ENCODE results near the gene CDH4.
"Not testable (repeated sequence)": the region's sequence is repeated elsewhere in the genome, so short reads cannot be mapped to it uniquely, and the experiment has no call there.

The CDH4 gene

DNA sequence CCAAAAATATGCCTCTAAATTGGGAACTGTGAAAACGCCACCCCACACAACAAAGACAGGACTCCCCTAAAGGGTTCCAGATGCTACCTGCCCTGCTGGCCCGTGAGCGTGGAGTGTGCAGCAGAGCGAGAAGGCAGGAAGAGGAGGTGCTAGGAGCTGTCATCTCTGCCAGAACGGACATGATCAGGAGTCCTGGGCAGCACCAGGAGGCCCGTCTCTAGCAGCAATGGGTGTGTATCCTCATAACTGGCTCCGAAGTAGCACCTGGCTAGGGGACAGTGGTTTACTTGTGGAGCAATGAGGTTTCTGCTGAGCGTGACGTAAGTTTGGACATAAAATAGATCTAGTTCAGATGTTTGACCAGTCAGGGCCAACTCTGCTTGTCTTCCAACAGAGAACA is 226.0 kb downstream of the CDH4 start:
- peak overlapping the region; percentile 20 for H2AK5ac ChIP-seq (ENCODE audit: low read length)
- H3K9ac ChIP-seq (ENCODE audit: low read length), result no peak overlapping the region
- H2BK15ac ChIP-seq (replicated peaks; ENCODE audit: low read depth), result no peak overlapping the region
- no peaks in the 10 kb centered on the region for H3K36me3 ChIP-seq (ENCODE audit: control insufficient read depth, insufficient read depth, low read length)
- H3K18ac ChIP-seq (ENCODE audit: low read length), result no peak overlapping the region
- no peak overlapping the region for H4K8ac ChIP-seq (ENCODE audit: low read depth, low read length)
- no CpG with 5 or more reads among the region's 9 CpGs for WGBS (ENCODE audit: extremely low coverage, insufficient coverage, low lambda C conversion rate)
- no peak overlapping the region for H3K56ac ChIP-seq (ENCODE audit: low read length)
- no peak overlapping the region for H3K23ac ChIP-seq (ENCODE audit: low read length)
- no peak overlapping the region for H4K5ac ChIP-seq (ENCODE audit: low read length)
- no peak overlapping the region for H2BK5ac ChIP-seq (ENCODE audit: low read length)
- no peak overlapping the region for H3K27ac ChIP-seq (ENCODE audit: low read depth, low read length)
- H2BK120ac ChIP-seq (ENCODE audit: low read depth, low read length), result no peak overlapping the region
- no peak overlapping the region for H3K4me2 ChIP-seq (ENCODE audit: low read length)
- DNase-seq, result no peak
- H3K4me1 ChIP-seq (ENCODE audit: control insufficient read depth, low read depth, low read length), result no peaks in the 10 kb centered on the region
- no peak overlapping the region for H3K4me3 ChIP-seq (ENCODE audit: low read length)
- H3K4ac ChIP-seq (ENCODE audit: low read depth, low read length), result no peak overlapping the region
- no peaks in the 10 kb centered on the region for H3K79me2 ChIP-seq (ENCODE audit: control insufficient read depth, insufficient read depth, low read length)
- H3K27me3 ChIP-seq (ENCODE audit: insufficient read depth, low read length, poor library complexity), result no peaks in the 10 kb centered on the region
- H3K79me1 ChIP-seq (ENCODE audit: low read length), result no peaks in the 10 kb centered on the region

DNA sequence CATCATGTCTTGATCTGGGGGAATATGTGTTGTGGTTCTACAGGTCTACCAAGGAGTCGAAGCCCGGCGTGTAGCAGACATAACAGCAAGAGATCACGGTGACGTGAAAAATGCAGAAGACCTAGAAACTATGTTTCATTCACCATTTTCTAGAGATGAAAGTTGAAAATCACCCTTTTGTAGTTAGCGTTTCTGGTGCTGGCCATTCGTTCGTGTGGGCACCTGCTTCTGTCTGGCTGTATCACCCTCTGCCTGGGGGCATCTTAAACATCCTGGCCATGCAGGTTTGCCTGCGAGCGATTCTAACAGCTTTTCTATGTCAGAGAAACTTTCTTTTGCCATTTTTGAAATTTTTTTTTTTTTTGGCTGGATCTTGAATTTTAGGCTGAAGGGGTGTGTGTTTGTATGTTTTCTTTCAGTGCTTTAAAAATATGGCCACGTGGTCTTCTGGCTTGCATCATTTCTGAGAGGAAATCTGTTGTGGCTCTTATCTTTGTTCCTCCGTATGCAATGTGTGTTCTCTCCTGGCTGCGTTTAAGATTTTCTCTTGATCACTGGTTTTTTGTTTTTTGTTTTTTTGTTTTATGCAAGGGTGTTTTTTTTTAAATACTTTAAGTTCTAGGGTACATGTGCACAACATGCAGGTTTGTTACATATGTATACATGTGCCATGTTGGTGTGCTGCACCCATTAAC is 226.7 kb downstream of the CDH4 start:
- Histone ChIP-seq H3K4me2 (ENCODE audit: low read length) (no peak overlapping the region), H4K5ac (ENCODE audit: low read length) (no peak overlapping the region), H2AK5ac (ENCODE audit: low read length) (no peak overlapping the region), H3K4me1 (ENCODE audit: control insufficient read depth, low read depth, low read length) (no peaks in the 10 kb centered on the region), H3K79me2 (ENCODE audit: control insufficient read depth, insufficient read depth, low read length) (no peaks in the 10 kb centered on the region), H2BK5ac (ENCODE audit: low read length) (no peak overlapping the region), H3K56ac (ENCODE audit: low read length) (no peak overlapping the region), H4K8ac (ENCODE audit: low read depth, low read length) (no peak overlapping the region), H3K18ac (ENCODE audit: low read length) (no peak overlapping the region), H2BK120ac (ENCODE audit: low read depth, low read length) (no peak overlapping the region), H3K27me3 (ENCODE audit: insufficient read depth, low read length, poor library complexity) (no peaks in the 10 kb centered on the region), H3K79me1 (ENCODE audit: low read length) (no peaks in the 10 kb centered on the region), H3K23ac (ENCODE audit: low read length) (no peak overlapping the region), H3K27ac (ENCODE audit: low read depth, low read length) (no peak overlapping the region), H3K4ac (ENCODE audit: low read depth, low read length) (no peak overlapping the region), H2BK15ac (replicated peaks; ENCODE audit: low read depth) (no peak overlapping the region), H3K4me3 (ENCODE audit: low read length) (no peak overlapping the region), H3K9ac (ENCODE audit: low read length) (no peak overlapping the region), H3K36me3 (ENCODE audit: control insufficient read depth, insufficient read depth, low read length) (no peaks in the 10 kb centered on the region)
- no peak for DNase-seq
- WGBS (ENCODE audit: extremely low coverage, insufficient coverage, low lambda C conversion rate), result no CpG with 5 or more reads among the region's 13 CpGs

GRCh38 chr20:61479433-61479832 is 227.4 kb downstream of the CDH4 start:
- H3K4me3 ChIP-seq (ENCODE audit: low read length); H2AK5ac ChIP-seq (ENCODE audit: low read length); H3K79me1 ChIP-seq (ENCODE audit: low read length); H2BK5ac ChIP-seq (ENCODE audit: low read length); H3K4ac ChIP-seq (ENCODE audit: low read depth, low read length); H3K27ac ChIP-seq (ENCODE audit: low read depth, low read length); H3K56ac ChIP-seq (ENCODE audit: low read length); H3K9ac ChIP-seq (ENCODE audit: low read length); H2BK15ac ChIP-seq (replicated peaks; ENCODE audit: low read depth); H3K4me1 ChIP-seq (ENCODE audit: control insufficient read depth, low read depth, low read length); H3K79me2 ChIP-seq (ENCODE audit: control insufficient read depth, insufficient read depth, low read length); H4K8ac ChIP-seq (ENCODE audit: low read depth, low read length); H3K27me3 ChIP-seq (ENCODE audit: insufficient read depth, low read length, poor library complexity); H3K23ac ChIP-seq (ENCODE audit: low read length); H2BK120ac ChIP-seq (ENCODE audit: low read depth, low read length); H3K18ac ChIP-seq (ENCODE audit: low read length); H4K5ac ChIP-seq (ENCODE audit: low read length); DNase-seq; H3K36me3 ChIP-seq (ENCODE audit: control insufficient read depth, insufficient read depth, low read length); H3K4me2 ChIP-seq (ENCODE audit: low read length): not testable (repeated sequence)
- no CpG with 5 or more reads among the region's 4 CpGs for WGBS (ENCODE audit: extremely low coverage, insufficient coverage, low lambda C conversion rate)

GRCh38 chr20:61480158-61480825 is 228.2 kb downstream of the CDH4 start:
- Histone ChIP-seq H3K18ac (ENCODE audit: low read length) (no peak overlapping the region), H2AK5ac (ENCODE audit: low read length) (no peak overlapping the region), H3K79me2 (ENCODE audit: control insufficient read depth, insufficient read depth, low read length) (no peaks in the 10 kb centered on the region), H2BK5ac (ENCODE audit: low read length) (no peak overlapping the region), H3K4me3 (ENCODE audit: low read length) (no peak overlapping the region), H3K27me3 (ENCODE audit: insufficient read depth, low read length, poor library complexity) (no peaks in the 10 kb centered on the region), H3K4me1 (ENCODE audit: control insufficient read depth, low read depth, low read length) (no peaks in the 10 kb centered on the region), H3K23ac (ENCODE audit: low read length) (no peak overlapping the region), H3K79me1 (ENCODE audit: low read length) (no peaks in the 10 kb centered on the region), H2BK120ac (ENCODE audit: low read depth, low read length) (no peak overlapping the region), H3K56ac (ENCODE audit: low read length) (no peak overlapping the region), H3K4me2 (ENCODE audit: low read length) (no peak overlapping the region), H3K36me3 (ENCODE audit: control insufficient read depth, insufficient read depth, low read length) (no peaks in the 10 kb centered on the region), H3K27ac (ENCODE audit: low read depth, low read length) (no peak overlapping the region), H4K8ac (ENCODE audit: low read depth, low read length) (no peak overlapping the region), H4K5ac (ENCODE audit: low read length) (no peak overlapping the region), H3K9ac (ENCODE audit: low read length) (no peak overlapping the region), H2BK15ac (replicated peaks; ENCODE audit: low read depth) (no peak overlapping the region), H3K4ac (ENCODE audit: low read depth, low read length) (no peak overlapping the region)
- no peak for DNase-seq
- WGBS (ENCODE audit: extremely low coverage, insufficient coverage, low lambda C conversion rate), result no CpG with 5 or more reads among the region's 16 CpGs

DNA sequence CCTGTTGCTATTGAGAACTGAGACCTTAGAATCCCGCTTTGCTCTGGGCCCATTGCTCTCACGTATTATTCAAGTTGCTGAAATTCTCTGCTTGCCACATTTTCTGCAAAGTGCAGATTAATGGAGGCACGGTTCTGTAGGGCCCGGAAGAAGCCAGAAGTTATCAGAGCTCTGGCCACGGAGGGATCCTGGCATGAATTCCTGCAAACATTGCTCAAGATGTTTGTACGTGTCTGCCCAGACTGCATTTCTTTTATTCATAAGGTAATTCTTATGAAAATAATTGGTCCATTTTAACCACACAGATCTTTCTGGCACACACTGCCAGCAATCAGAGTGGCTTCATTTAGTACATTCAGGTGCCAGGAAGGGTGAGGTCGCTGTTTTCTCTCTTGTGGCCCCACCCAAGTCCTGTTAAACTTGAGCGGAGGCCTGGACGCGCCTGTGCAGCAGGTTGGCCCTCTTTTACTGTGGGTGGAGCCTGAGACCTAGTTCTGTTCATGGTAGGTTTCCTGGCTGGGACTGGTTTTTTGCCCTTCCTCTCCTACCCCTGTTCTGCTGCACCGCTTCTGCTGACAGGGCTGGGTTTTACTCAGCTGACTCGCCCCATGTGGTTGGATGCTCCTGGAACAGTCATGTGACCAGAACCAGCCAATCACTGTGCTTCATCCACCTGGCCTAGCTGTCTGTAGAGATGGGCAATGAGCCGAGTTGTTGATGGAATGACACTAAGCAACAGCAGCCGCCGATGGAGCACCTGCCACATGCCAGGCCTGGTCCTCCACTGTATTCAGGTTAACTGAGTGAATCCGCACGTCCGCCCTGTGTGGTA is 230.2 kb downstream of the CDH4 start:
- H2BK5ac ChIP-seq (ENCODE audit: low read length), result no peak overlapping the region
- no peak overlapping the region for H3K27ac ChIP-seq (ENCODE audit: low read depth, low read length)
- no peaks in the 10 kb centered on the region for H3K36me3 ChIP-seq (ENCODE audit: control insufficient read depth, insufficient read depth, low read length)
- no CpG with 5 or more reads among the region's 18 CpGs for WGBS (ENCODE audit: extremely low coverage, insufficient coverage, low lambda C conversion rate)
- H3K23ac ChIP-seq (ENCODE audit: low read length), result no peak overlapping the region
- H3K4ac ChIP-seq (ENCODE audit: low read depth, low read length), result no peak overlapping the region
- H3K56ac ChIP-seq (ENCODE audit: low read length), result no peak overlapping the region
- no peak overlapping the region for H2BK15ac ChIP-seq (replicated peaks; ENCODE audit: low read depth)
- no peak overlapping the region for H3K4me3 ChIP-seq (ENCODE audit: low read length)
- no peak overlapping the region for H3K18ac ChIP-seq (ENCODE audit: low read length)
- H3K9ac ChIP-seq (ENCODE audit: low read length), result no peak overlapping the region
- no peaks in the 10 kb centered on the region for H3K79me1 ChIP-seq (ENCODE audit: low read length)
- H3K4me2 ChIP-seq (ENCODE audit: low read length), result no peak overlapping the region
- no peaks in the 10 kb centered on the region for H3K79me2 ChIP-seq (ENCODE audit: control insufficient read depth, insufficient read depth, low read length)
- no peak overlapping the region for H2AK5ac ChIP-seq (ENCODE audit: low read length)
- DNase-seq, result no peak
- H4K8ac ChIP-seq (ENCODE audit: low read depth, low read length), result no peak overlapping the region
- no peaks in the 10 kb centered on the region for H3K27me3 ChIP-seq (ENCODE audit: insufficient read depth, low read length, poor library complexity)
- no peak overlapping the region for H2BK120ac ChIP-seq (ENCODE audit: low read depth, low read length)
- no peak overlapping the region for H4K5ac ChIP-seq (ENCODE audit: low read length)
- H3K4me1 ChIP-seq (ENCODE audit: control insufficient read depth, low read depth, low read length), result no peaks in the 10 kb centered on the region

Measured in mesendoderm (in vitro differentiated cells).